Neuronal stem cell (in vitro differentiated cells): Measurements from ENCODE around the gene COG5.
A peak's percentile ranks its signal among the peaks of the same experiment; 100 is the strongest.

Experiments used
- DNase-seq: peaks from one replicate; pipeline ENCODE4 v3.0.0-alpha.2; 2013; ENCODE audit warnings: low spot score
- H2AFZ ChIP-seq: one replicate; pipeline ENCODE4 v1.6.1; 2013; ENCODE audit warnings: mild to moderate bottlenecking, low read length, inconsistent platforms
- H2AK5ac ChIP-seq: 2 replicates; pipeline ENCODE4 v1.6.1; 2013; ENCODE audit warnings: low read depth, mild to moderate bottlenecking, inconsistent platforms, low read length, moderate library complexity, mixed read lengths
- H2BK120ac ChIP-seq: 2 replicates; pipeline ENCODE4 v1.6.1; 2013; ENCODE audit warnings: low read depth, mild to moderate bottlenecking, inconsistent platforms, low read length, moderate library complexity, mixed read lengths
- H2BK12ac ChIP-seq: one replicate; pipeline ENCODE4 v1.6.1; 2013; ENCODE audit warnings: low read length, inconsistent platforms
- H2BK15ac ChIP-seq: 2 replicates; pipeline ENCODE4 v1.6.1; 2013; ENCODE audit warnings: mild to moderate bottlenecking, low read length, inconsistent platforms, mixed read lengths
- H2BK5ac ChIP-seq: one replicate; pipeline ENCODE4 v1.6.1; 2013; ENCODE audit warnings: inconsistent platforms, mild to moderate bottlenecking, low read length, moderate library complexity
- H3K14ac ChIP-seq: one replicate; pipeline ENCODE4 v1.6.1; 2013; ENCODE audit warnings: low read length, inconsistent platforms
- H3K18ac ChIP-seq: 2 replicates; pipeline ENCODE4 v1.6.1; 2013; ENCODE audit warnings: low read length, inconsistent platforms
- H3K23ac ChIP-seq: 2 replicates; pipeline ENCODE4 v1.6.1; 2013; ENCODE audit warnings: low read depth, mild to moderate bottlenecking, mixed read lengths, low read length, inconsistent platforms; ENCODE audit not compliant: poor library complexity
- H3K27ac ChIP-seq: replicated peaks from 3 replicates; pipeline ENCODE4 v1.5.1; 2013; ENCODE audit warnings: low read length, inconsistent platforms
- H3K27me3 ChIP-seq, 3 experiments: 2 replicates each; pipeline ENCODE4 v1.6.1; 2013; ENCODE audit warnings: low read length in 3 of 3, mild to moderate bottlenecking in 2 of 3, inconsistent platforms in 1 of 3, low read depth in 1 of 3, mixed read lengths in 1 of 3, moderate library complexity in 1 of 3; ENCODE audit not compliant: control insufficient read depth in 3 of 3, insufficient read depth in 3 of 3
- H3K36me3 ChIP-seq, 2 donors: replicated peaks in 1 of 2; 2 replicates each; pipeline ENCODE4 v1.6.1; 2013; ENCODE audit warnings: low read length in 2 of 2; ENCODE audit not compliant: control insufficient read depth in 2 of 2, insufficient read depth in 2 of 2
- H3K4ac ChIP-seq: 2 replicates; pipeline ENCODE4 v1.6.1; 2013; ENCODE audit warnings: inconsistent platforms, mild to moderate bottlenecking, low read length, moderate library complexity
- H3K4me1 ChIP-seq, 2 donors: 1 replicate in 1 of 2; 2 replicates in 1 of 2; pipeline ENCODE4 v1.6.1; 2013; ENCODE audit warnings: low read length in 2 of 2, low read depth in 1 of 2; ENCODE audit not compliant: control insufficient read depth in 2 of 2, insufficient read depth in 1 of 2
- H3K4me2 ChIP-seq: one replicate; pipeline ENCODE4 v1.6.1; 2013; ENCODE audit warnings: mild to moderate bottlenecking, low read length, inconsistent platforms; ENCODE audit not compliant: insufficient read depth, poor library complexity, severe bottlenecking
- H3K4me3 ChIP-seq, 2 donors: 2 replicates each; pipeline ENCODE4 v1.5.1; 2013; ENCODE audit warnings: low read length in 2 of 2, mild to moderate bottlenecking in 2 of 2, inconsistent platforms in 1 of 2, moderate library complexity in 1 of 2
- H3K79me1 ChIP-seq: one replicate; pipeline ENCODE4 v1.6.1; 2013; ENCODE audit warnings: low read depth, mild to moderate bottlenecking, inconsistent platforms, low read length, moderate library complexity
- H3K9ac ChIP-seq: one replicate; pipeline ENCODE4 v1.6.1; 2013; ENCODE audit warnings: mild to moderate bottlenecking, low read depth, low read length, inconsistent platforms; ENCODE audit not compliant: poor library complexity
- H3K9me3 ChIP-seq, 2 donors: replicated peaks in 1 of 2; 2 replicates each; pipeline versions ENCODE3 to v1.6.1; 2013; ENCODE audit warnings: low read length in 2 of 2, mild to moderate bottlenecking in 2 of 2, inconsistent platforms in 1 of 2, low read depth in 1 of 2, mixed read lengths in 1 of 2, moderate library complexity in 1 of 2; ENCODE audit not compliant: control insufficient read depth in 2 of 2, insufficient read depth in 1 of 2
- H4K8ac ChIP-seq: one replicate; pipeline ENCODE4 v1.6.1; 2013; ENCODE audit warnings: low read depth, mild to moderate bottlenecking, inconsistent platforms, low read length, moderate library complexity
- H4K91ac ChIP-seq: one replicate; pipeline ENCODE4 v1.6.1; 2013; ENCODE audit warnings: low read length, low read depth, mild to moderate bottlenecking, inconsistent platforms; ENCODE audit not compliant: poor library complexity
- WGBS, 2 donors: extraction: QIAGEN DNeasy Blood & Tissue Kit; methylation state at CpG; one replicate each; pipeline ENCODE4 v1.1.7; 2013; ENCODE audit warnings: missing lambda C conversion rate in 2 of 2, mixed read lengths in 1 of 2; ENCODE audit not compliant: insufficient read length in 2 of 2, insufficient replicate concordance in 1 of 2; ENCODE audit errors: extremely low coverage in 2 of 2; 5-methylcytosine and 5-hydroxymethylcytosine counted together

The COG5 gene

DNA sequence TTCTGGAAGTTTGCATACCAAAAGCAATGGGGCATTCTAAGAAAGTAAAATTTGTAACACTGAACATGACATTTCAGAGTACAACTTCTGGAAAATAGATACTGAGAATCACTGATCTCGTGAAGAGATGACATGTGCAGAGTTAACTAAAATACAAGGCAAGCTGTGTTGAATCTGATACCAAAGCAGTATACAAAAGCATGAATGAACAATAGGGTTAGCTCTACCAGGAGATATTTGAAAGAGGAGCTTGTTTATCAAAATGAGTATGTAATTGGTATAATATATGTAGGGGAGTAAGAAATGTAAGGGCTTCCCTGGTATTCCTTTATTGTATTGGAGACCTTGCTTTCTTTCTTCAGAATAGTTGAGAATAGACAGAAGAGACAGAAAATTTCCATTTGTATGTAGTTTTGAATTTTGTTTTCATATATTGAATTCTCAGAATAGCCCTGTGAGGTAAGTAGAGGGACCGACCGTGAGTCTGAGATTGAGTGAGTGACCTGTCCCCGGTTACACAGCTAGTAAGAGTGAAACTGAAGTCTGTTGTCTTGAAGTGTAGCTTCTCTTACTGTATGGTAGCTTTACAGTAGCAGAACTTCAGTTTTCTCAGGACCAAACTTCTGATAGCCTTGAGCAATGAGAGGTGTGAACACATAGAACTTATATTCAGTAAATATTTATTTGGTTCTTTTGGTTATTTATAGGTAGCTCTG, 389.9 kb downstream of the COG5 start:
- H3K27ac ChIP-seq, result no peak overlapping the region
- no peaks in the 10 kb centered on the region for H3K27me3 ChIP-seq
- no peak overlapping the region for H3K14ac ChIP-seq
- H2BK5ac ChIP-seq, result no peak overlapping the region
- no peak overlapping the region for H3K9ac ChIP-seq
- no peak overlapping the region for H3K4me3 ChIP-seq
- no peak overlapping the region for H2BK12ac ChIP-seq
- H2BK15ac ChIP-seq, result no peak overlapping the region
- no peak overlapping the region for H4K8ac ChIP-seq
- no peak overlapping the region for H2AFZ ChIP-seq
- H3K18ac ChIP-seq, result no peak overlapping the region
- WGBS, 2 donors, result no CpG with 5 or more reads among the region's 4 CpGs
- no peak for DNase-seq
- H2BK120ac ChIP-seq, result no peak overlapping the region
- H3K79me1 ChIP-seq, result peaks cover 1% of the 10 kb centered on the region
- H3K9me3 ChIP-seq, result no peaks in the 10 kb centered on the region
- no peak overlapping the region for H3K4me2 ChIP-seq
- H4K91ac ChIP-seq, result no peak overlapping the region
- H3K23ac ChIP-seq, result no peak overlapping the region
- H3K36me3 ChIP-seq, result no peaks in the 10 kb centered on the region
- H3K4ac ChIP-seq, result no peak overlapping the region
- peaks cover 3 to 15% of the 10 kb centered on the region in 2 donors for H3K4me1 ChIP-seq
- H2AK5ac ChIP-seq, result no peak overlapping the region

- Histone ChIP-seq H2AK5ac (no peak overlapping the region), H3K4me1 (peaks cover 3 to 15% of the 10 kb centered on the region in 2 donors), H3K18ac (no peak overlapping the region), H3K27ac (no peak overlapping the region), H4K91ac (no peak overlapping the region), H3K79me1 (peaks cover 1% of the 10 kb centered on the region), H2BK5ac (no peak overlapping the region), H2BK120ac (no peak overlapping the region), H3K14ac (no peak overlapping the region), H3K4ac (no peak overlapping the region), H2BK12ac (no peak overlapping the region), H3K4me2 (no peak overlapping the region), H3K4me3 (no peak overlapping the region), H2AFZ (no peak overlapping the region), H2BK15ac (no peak overlapping the region), H3K9ac (no peak overlapping the region), H3K27me3 (no peaks in the 10 kb centered on the region), H3K9me3 (no peaks in the 10 kb centered on the region), H3K36me3 (no peaks in the 10 kb centered on the region), H4K8ac (no peak overlapping the region), H3K23ac (no peak overlapping the region)
- no peak for DNase-seq
- WGBS, 2 donors, result no CpG with 5 or more reads among the region's 2 CpGs
These were observed 390.5 kb downstream of the COG5 start for GRCh38 chr7:107173191-107173590.

DNA sequence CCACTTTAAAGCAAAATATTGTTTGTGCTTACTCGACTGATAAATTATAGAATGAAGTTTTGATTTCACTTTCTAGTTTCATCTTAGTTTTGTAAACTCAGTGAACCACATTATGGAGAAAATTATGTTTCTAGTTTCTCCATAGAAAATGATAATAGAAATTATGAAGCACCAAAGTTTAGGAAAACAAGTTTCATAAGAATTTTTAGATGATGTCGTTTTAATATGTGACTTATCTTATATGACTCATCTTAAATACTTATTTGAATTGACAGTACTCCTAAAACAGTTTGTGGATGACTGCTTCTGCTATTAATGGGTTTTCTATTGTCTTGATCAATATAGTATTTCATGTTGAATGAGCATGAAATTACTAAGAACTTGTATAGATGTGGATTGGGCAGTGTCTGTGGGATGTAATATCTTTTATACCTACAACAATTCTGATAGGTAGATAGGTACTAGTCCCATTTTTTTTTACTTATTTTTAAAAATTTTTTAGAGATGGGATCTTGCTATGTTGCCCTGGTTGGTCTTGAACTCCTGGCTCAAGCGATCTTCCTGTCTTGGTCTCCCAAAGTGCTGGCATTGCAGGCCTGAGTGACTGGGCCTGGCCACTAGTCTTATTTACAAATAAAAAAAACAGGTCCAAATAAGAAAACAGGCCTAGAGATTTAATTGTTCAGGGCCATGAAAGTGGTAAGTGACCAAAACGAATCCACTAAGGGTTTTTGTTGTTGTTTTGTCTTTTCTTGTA, 391.3 kb downstream of the COG5 start:
- Histone ChIP-seq H2AK5ac (no peak overlapping the region), H3K9me3 (no peaks in the 10 kb centered on the region), H3K14ac (no peak overlapping the region), H3K18ac (no peak overlapping the region), H2BK12ac (no peak overlapping the region), H4K8ac (no peak overlapping the region), H3K9ac (no peak overlapping the region), H3K4me3 (no peak overlapping the region), H2BK15ac (no peak overlapping the region), H3K4me1 (peaks cover 3 to 15% of the 10 kb centered on the region in 2 donors), H3K27ac (peak overlapping the region; percentile 37), H3K23ac (no peak overlapping the region), H3K4ac (no peak overlapping the region), H3K79me1 (peaks cover 1% of the 10 kb centered on the region), H3K36me3 (no peaks in the 10 kb centered on the region), H3K4me2 (no peak overlapping the region), H4K91ac (no peak overlapping the region), H3K27me3 (no peaks in the 10 kb centered on the region), H2BK120ac (no peak overlapping the region), H2BK5ac (no peak overlapping the region), H2AFZ (no peak overlapping the region)
- WGBS, 2 donors, result no CpG with 5 or more reads among the region's 4 CpGs
- no peak for DNase-seq

- H3K9me3 ChIP-seq, result no peaks in the 10 kb centered on the region
- H3K18ac ChIP-seq, result no peak overlapping the region
- no CpG with 5 or more reads among the region's 12 CpGs for WGBS, 2 donors
- H2BK12ac ChIP-seq, result no peak overlapping the region
- H2AFZ ChIP-seq, result no peak overlapping the region
- no peaks in the 10 kb centered on the region for H3K36me3 ChIP-seq
- peak overlapping the region in 1 of 2 donors; percentile 36 for H3K4me3 ChIP-seq
- no peak overlapping the region for H2BK5ac ChIP-seq
- no peak overlapping the region for H3K23ac ChIP-seq
- no peak overlapping the region for H4K91ac ChIP-seq
- H3K4me2 ChIP-seq, result no peak overlapping the region
- H2AK5ac ChIP-seq, result no peak overlapping the region
- no peak overlapping the region for H3K4ac ChIP-seq
- H2BK120ac ChIP-seq, result no peak overlapping the region
- H3K27me3 ChIP-seq, result no peaks in the 10 kb centered on the region
- peaks cover 3 to 15% of the 10 kb centered on the region in 2 donors for H3K4me1 ChIP-seq
- no peak overlapping the region for H3K27ac ChIP-seq
- DNase-seq, result no peak
- no peak overlapping the region for H2BK15ac ChIP-seq
- peaks cover 1% of the 10 kb centered on the region for H3K79me1 ChIP-seq
- H3K14ac ChIP-seq, result no peak overlapping the region
- no peak overlapping the region for H4K8ac ChIP-seq
- no peak overlapping the region for H3K9ac ChIP-seq
These were observed 392.2 kb downstream of the COG5 start for GRCh38 chr7:107171496-107171895.
